ENCODE measurements around the gene CC2D1B.
"Not testable (repeated sequence)": the region's sequence is repeated elsewhere in the genome, so short reads cannot be mapped to it uniquely, and the experiment has no call there.

CC2D1B gene, protein sequence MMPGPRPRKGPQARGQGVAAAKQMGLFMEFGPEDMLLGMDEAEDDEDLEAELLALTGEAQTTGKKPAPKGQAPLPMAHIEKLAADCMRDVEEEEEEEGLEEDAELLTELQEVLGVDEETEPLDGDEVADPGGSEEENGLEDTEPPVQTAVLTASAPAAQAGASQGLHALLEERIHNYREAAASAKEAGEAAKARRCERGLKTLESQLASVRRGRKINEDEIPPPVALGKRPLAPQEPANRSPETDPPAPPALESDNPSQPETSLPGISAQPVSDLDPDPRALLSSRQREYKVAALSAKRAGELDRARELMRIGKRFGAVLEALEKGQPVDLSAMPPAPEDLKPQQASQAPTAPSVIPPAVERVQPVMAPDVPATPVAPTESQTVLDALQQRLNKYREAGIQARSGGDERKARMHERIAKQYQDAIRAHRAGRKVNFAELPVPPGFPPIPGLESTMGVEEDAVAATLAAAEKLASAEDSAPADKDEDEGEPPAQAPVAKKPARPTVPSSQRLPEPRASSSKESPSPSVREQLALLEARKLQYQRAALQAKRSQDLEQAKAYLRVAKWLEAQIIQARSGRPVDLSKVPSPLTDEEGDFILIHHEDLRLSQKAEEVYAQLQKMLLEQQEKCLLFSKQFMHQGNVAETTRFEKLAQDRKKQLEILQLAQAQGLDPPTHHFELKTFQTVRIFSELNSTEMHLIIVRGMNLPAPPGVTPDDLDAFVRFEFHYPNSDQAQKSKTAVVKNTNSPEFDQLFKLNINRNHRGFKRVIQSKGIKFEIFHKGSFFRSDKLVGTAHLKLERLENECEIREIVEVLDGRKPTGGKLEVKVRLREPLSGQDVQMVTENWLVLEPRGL
- total RNA-seq: 93.7 to 167 reads per million in 2 experiments

- DNase-seq (ENCODE audit: low read depth): peak; percentile 96
These were observed at the start of gene CC2D1B for GRCh38 chr1:52365746-52366516. Gene CC2D1B, minus strand, starts transcription at chr1:52366205. Its CDS starts 1,585 bp downstream, at chr1:52364620.

GRCh38 chr1:52414942-52415341 is 48.9 kb upstream of the CC2D1B start:
- DNase-seq (ENCODE audit: low read depth): no peak

- no peak for DNase-seq (ENCODE audit: low read depth)
These were observed 47.5 kb upstream of the CC2D1B start for GRCh38 chr1:52413410-52413989.

DNA sequence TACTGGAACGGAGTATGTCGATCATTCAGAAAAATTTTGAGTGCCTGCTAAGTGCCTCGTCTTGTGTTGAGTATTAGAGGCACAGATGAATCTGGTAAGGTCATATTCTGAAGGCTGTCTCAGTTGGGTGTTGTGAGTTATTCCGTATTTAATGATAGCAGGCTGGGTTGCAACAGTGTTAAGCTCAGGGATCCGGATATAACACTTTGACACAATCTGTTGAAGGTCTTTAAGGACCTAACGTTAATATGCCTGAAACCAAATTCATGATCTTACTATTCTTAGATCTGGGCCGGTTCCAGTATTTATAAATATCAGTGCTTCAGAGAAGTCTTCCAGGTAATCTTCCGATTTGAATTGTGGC is 39.0 kb upstream of the CC2D1B start:
- DNase-seq (ENCODE audit: low read depth): no peak

GRCh38 chr1:52404116-52404974 is 38.3 kb upstream of the CC2D1B start, which contains the start of the genes ORC1 and PRPF38A:
Gene ORC1, minus strand, starts transcription at chr1:52404423. Its CDS starts 2,200 bp downstream, at chr1:52402223.
Gene PRPF38A, plus strand, starts transcription at chr1:52404602. Its CDS starts 148 bp downstream, at chr1:52404750.
- peak; percentile 97 for DNase-seq (ENCODE audit: low read depth)

GRCh38 chr1:52403566-52404115 is 37.6 kb upstream of the CC2D1B start:
- peak; percentile 47 for DNase-seq (ENCODE audit: low read depth)

GRCh38 chr1:52402860-52403240 is 36.8 kb upstream of the CC2D1B start:
- no peak for DNase-seq (ENCODE audit: low read depth)

DNA sequence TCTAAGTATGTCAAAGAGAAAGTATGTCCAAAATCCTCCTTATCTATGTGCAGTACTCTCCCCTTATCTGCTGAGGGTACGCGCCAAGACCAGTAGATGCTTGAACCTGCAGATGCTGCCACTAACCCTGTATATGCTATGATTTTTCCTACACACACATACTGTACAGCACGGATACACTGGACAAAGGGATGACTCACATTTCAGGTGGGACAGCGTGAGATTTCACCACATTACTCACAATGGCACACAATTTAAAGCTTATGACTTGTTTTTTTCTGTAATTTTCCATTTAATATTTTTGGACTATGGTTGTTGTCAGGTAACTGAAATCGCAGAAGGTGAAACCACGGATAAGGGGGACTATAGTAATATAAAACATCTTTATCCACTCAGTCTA is 34.1 kb upstream of the CC2D1B start:
- DNase-seq (ENCODE audit: low read depth): no peak

- no peak for DNase-seq (ENCODE audit: low read depth)
These were observed 33.6 kb upstream of the CC2D1B start for GRCh38 chr1:52399629-52400028.

DNA sequence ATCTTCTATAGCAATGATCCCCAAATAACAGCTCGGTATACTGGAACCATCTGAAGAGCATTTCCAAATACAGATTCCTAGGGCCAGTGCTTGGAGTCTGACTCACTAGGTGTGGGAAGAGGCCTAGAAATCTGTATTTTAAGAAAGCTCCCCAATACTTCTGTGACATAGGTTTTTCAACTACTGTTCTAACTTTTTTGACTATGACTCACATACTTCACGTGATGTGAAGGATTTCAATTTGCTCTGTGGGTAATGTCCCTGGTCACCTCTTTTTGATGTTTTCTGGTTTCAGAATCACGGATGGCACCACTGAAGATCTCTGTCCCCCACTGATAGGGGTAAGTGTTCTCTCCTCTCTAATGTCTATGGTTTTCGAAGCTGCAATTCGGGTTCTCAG is 27.2 kb upstream of the CC2D1B start:
- no peak for DNase-seq (ENCODE audit: low read depth)

- no peak for DNase-seq (ENCODE audit: low read depth)
These were observed 20.5 kb upstream of the CC2D1B start for GRCh38 chr1:52386458-52386857.

DNA sequence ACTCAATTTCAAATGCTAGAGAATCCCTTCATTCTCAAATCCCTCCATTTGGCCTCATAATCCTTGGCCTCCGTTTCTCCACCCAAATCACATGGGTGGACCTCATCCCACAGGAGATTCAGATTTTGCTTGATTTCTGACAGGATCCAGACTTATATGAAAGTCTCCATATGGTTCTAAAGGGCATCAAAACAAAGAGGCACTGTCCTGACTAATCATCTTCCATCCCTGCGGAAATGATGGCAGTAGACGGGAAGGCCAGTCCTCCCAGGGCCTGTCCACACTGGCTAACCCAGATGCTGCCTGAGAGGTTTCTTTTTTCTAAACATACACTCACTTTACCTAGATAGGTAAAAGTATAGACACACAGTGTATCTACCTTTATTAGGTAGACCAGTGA is 19.4 kb upstream of the CC2D1B start:
- DNase-seq (ENCODE audit: low read depth): no peak

- not testable (repeated sequence) for DNase-seq (ENCODE audit: low read depth)
These were observed 3.8 kb upstream of the CC2D1B start for GRCh38 chr1:52369851-52370250.

GRCh38 chr1:52368383-52369172 is 2.6 kb upstream of the CC2D1B start:
- DNase-seq (ENCODE audit: low read depth): peak; percentile 52

DNA sequence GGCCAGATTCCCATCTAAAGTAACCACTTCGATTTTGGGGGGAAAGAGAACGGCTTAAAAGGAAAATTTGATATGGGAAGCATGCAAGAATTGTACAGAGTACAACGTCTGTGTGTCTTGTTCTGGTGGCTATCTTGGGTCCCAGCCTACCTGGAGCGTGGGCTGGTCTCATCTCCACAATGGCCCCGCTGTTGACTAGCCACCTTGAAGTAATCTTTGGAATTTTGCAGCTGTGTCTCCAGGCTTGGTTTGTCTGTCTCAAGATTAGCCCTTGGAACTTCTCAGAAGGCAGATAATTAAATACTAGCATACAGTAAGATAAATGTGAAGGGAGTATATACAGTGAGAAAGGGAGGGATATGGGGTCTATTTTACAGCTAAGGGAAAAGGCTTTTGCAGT is 1.3 kb upstream of the CC2D1B start:
- DNase-seq (ENCODE audit: low read depth): no peak

DNA sequence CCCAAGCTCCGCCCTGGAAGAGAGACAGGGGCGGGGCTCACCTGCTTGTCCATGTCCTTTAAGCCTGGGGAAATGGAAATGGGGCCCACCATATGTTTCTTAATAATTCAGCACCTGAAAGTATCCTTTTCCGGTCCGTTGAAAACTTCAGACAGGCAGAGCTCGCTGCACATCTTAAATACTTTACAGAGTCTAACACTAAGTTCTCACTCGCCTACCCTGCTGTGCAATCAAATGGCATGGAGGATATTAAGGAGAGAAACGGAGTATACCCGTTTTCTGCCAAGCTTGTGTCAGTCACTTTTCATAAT is 467 bp upstream of the CC2D1B start:
- DNase-seq (ENCODE audit: low read depth): no peak

- DNase-seq (ENCODE audit: low read depth): no peak
These were observed 797 bp downstream of the CC2D1B start for GRCh38 chr1:52365071-52365745.

DNA sequence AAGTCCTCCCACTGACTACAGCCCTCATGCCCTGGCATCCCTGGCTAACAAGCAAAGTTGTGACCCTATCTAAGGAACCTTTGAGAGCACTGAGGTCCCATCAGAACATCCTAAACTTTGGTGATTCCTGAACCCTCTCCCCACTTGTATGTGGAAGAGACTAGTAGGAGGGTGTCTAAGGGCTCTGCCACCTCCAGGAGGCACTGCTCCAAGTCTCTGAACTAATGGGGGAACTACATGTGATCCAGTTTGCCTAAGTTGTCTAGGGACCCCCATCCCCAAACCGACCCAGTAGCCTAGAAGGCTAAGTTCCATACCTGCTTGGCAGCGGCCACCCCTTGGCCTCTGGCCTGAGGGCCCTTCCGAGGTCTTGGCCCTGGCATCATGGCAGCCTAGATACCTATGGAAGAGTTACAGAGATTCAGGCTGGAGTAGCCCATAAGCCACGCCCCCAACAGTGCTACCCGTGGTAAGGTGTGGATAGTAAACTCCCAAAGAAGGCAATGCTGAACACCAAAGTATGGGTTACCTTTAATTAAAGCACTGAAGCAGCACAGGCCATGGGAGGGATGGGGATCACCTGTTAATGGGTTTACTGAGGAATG is 1.7 kb downstream of the CC2D1B start:
- DNase-seq (ENCODE audit: low read depth): no peak

GRCh38 chr1:52360595-52360968 is 5.4 kb downstream of the CC2D1B start:
- DNase-seq (ENCODE audit: low read depth): no peak

Data from T follicular helper cell (primary cell).